Neural cell (in vitro differentiated cells): ENCODE data around the gene TBC1D9. TPM values are rescaled to one million over a fixed set of nuclear protein-coding genes. Genes with fewer than 3 reads are reported as not detected.
A peak's percentile ranks its signal among the peaks of the same experiment; 100 is the strongest.

Experiments
- H2AFZ ChIP-seq: fragments of 200-600, 300-800 bp; sonication (generic), shearing (Covaris generic); 2 replicates; pipeline ENCODE4 v1.6.0; 2014; ENCODE audit warnings: low read depth, mild to moderate bottlenecking, antibody characterized with exemption, low read length, moderate library complexity
- H3F3A ChIP-seq: fragments of 200-600 bp; shearing (Covaris generic); 2 replicates; pipeline ENCODE4 v1.6.1; 2016; ENCODE audit warnings: mild to moderate bottlenecking, moderate library complexity, mixed read lengths, antibody characterized with exemption, low read length; ENCODE audit not compliant: insufficient read depth, poor library complexity, severe bottlenecking
- H3K27ac ChIP-seq: fragments of 200-600, 300-800 bp; sonication (generic), shearing (Covaris generic); 2 replicates; pipeline ENCODE4 v1.5.1; 2014; ENCODE audit warnings: mild to moderate bottlenecking, low read length, moderate library complexity
- H3K27me3 ChIP-seq: fragments of 300-800, 200-600 bp; sonication (generic), shearing (Covaris generic); 2 replicates; pipeline ENCODE4 v1.6.0; 2014; ENCODE audit warnings: mild to moderate bottlenecking, low read depth, low read length, moderate library complexity; ENCODE audit not compliant: insufficient read depth
- H3K36me3 ChIP-seq: fragments of 300-800, 200-600 bp; sonication (generic), shearing (Covaris generic); 2 replicates; pipeline ENCODE4 v1.5.1; 2014; ENCODE audit warnings: mild to moderate bottlenecking, antibody characterized with exemption, low read length, moderate library complexity; ENCODE audit not compliant: insufficient read depth
- H3K4me2 ChIP-seq: fragments of 300-800, 200-600 bp; sonication (generic), shearing (Covaris generic); 2 replicates; pipeline ENCODE4 v1.6.0; 2014; ENCODE audit warnings: mild to moderate bottlenecking, low read length
- H3K4me3 ChIP-seq: fragments of 300-800, 200-600 bp; sonication (generic), shearing (Covaris generic); 2 replicates; pipeline ENCODE4 v1.5.1; 2014; ENCODE audit warnings: mild to moderate bottlenecking, low read length, moderate library complexity
- H3K79me2 ChIP-seq: fragments of 200-600 bp; shearing (Covaris generic); replicated peaks from 2 replicates; pipeline ENCODE4 v1.6.0; 2014; ENCODE audit warnings: mild to moderate bottlenecking, low read length, moderate library complexity; ENCODE audit not compliant: insufficient read depth
- H3K9ac ChIP-seq: fragments of 300-800, 200-600 bp; sonication (generic), shearing (Covaris generic); 2 replicates; pipeline ENCODE4 v1.6.1; 2016; ENCODE audit warnings: mild to moderate bottlenecking, low read length, mixed read lengths
- H3K9me2 ChIP-seq: fragments of 200-600 bp; shearing (Covaris generic); 2 replicates; pipeline ENCODE4 v1.6.1; 2016; ENCODE audit warnings: mild to moderate bottlenecking, low read length, mixed read lengths; ENCODE audit not compliant: insufficient read depth
- H3K9me3 ChIP-seq: fragments of 200-600, 300-800 bp; sonication (generic), shearing (Covaris generic); 2 replicates; pipeline ENCODE4 v1.6.1; 2016; ENCODE audit warnings: mild to moderate bottlenecking, mixed run types, low read length, moderate library complexity, mixed read lengths
- H4K20me1 ChIP-seq: fragments of 200-600 bp; shearing (Covaris generic); 2 replicates; pipeline ENCODE4 v1.6.1; 2016; ENCODE audit warnings: mild to moderate bottlenecking, mixed run types; ENCODE audit not compliant: insufficient read depth
- EP300 ChIP-seq: fragments of 450-650 bp; conservative IDR thresholded peaks from 2 replicates; pipeline ENCODE4 v1.6.1; 2014; ENCODE audit warnings: antibody characterized with exemption, mild to moderate bottlenecking, moderate library complexity; ENCODE audit not compliant: poor library complexity, severe bottlenecking
- EZH2 ChIP-seq: fragments of 200-600, 300-800 bp; shearing (Covaris generic), sonication (generic); IDR thresholded peaks from 2 replicates; pipeline ENCODE4 v1.6.1; 2014; ENCODE audit warnings: antibody characterized with exemption, low read length, borderline replicate concordance, mild to moderate bottlenecking; ENCODE audit not compliant: insufficient read depth, poor library complexity, severe bottlenecking
- MXI1 ChIP-seq: fragments of 450-650 bp; conservative IDR thresholded peaks from 2 replicates; pipeline ENCODE4 v1.6.1; 2014; ENCODE audit warnings: antibody characterized with exemption, mild to moderate bottlenecking; ENCODE audit not compliant: poor library complexity, severe bottlenecking
- POLR2AphosphoS5 ChIP-seq: IDR thresholded peaks from 2 replicates; pipeline ENCODE4 v1.6.1; 2012
- RAD21 ChIP-seq: fragments of 450-650 bp; conservative IDR thresholded peaks from 2 replicates; pipeline ENCODE4 v1.6.1; 2014; ENCODE audit warnings: antibody characterized with exemption, mild to moderate bottlenecking, moderate library complexity
- SMC3 ChIP-seq: fragments of 450-650 bp; conservative IDR thresholded peaks from 2 replicates; pipeline ENCODE4 v1.6.1; 2014; ENCODE audit warnings: antibody characterized with exemption, mild to moderate bottlenecking, moderate library complexity; ENCODE audit not compliant: poor library complexity
- TAF1 ChIP-seq: IDR thresholded peaks from 2 replicates; pipeline ENCODE4 v1.6.1; 2012; ENCODE audit warnings: low read depth
- polyA plus RNA-seq: library from polyadenylated mRNA; depleted of rRNA; stranded (reverse); fragments of >200 nt; gene quantifications from 2 replicates; pipeline ENCODE4 v1.2.3, GENCODE V29; 2014
- TF ChIP-seq, protein P1 (sequence below): IDR thresholded peaks from 2 replicates; pipeline ENCODE4 v1.6.1; 2012; ENCODE audit warnings: borderline replicate concordance
- TF ChIP-seq, protein P2 (sequence below): fragments of 450-650 bp; IDR thresholded peaks from 2 replicates; pipeline ENCODE4 v1.5.1; 2014; ENCODE audit warnings: antibody characterized with exemption, mild to moderate bottlenecking, moderate library complexity; ENCODE audit not compliant: poor library complexity, severe bottlenecking

The TBC1D9 gene
- polyA plus RNA-seq, 1 donor from 2014 or later: 42.8 TPM

DNA sequence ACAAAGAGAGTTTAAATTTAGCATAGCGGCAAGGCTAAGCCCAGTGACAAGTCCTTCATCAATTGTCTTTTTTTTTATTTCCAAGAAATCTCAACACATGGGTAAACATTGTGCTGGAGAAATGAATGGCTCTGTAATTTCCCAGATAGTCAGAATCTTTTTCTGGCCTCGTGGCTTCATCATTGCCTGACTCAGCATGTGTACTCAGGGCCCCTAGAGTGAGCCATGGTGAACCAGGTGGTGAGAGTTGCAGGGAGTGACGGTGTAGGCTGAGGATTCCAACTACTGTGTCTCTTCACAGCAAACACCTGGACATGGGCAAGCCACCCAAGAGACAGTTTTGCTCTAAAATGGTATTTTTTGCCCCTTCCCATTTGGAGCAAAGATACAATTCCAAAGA is 144.3 kb downstream of the TBC1D9 start:
- no peak overlapping the region for H3K4me2 ChIP-seq
- H3K36me3 ChIP-seq: no peaks in the 10 kb centered on the region
- TF ChIP-seq RAD21: no peak

DNA sequence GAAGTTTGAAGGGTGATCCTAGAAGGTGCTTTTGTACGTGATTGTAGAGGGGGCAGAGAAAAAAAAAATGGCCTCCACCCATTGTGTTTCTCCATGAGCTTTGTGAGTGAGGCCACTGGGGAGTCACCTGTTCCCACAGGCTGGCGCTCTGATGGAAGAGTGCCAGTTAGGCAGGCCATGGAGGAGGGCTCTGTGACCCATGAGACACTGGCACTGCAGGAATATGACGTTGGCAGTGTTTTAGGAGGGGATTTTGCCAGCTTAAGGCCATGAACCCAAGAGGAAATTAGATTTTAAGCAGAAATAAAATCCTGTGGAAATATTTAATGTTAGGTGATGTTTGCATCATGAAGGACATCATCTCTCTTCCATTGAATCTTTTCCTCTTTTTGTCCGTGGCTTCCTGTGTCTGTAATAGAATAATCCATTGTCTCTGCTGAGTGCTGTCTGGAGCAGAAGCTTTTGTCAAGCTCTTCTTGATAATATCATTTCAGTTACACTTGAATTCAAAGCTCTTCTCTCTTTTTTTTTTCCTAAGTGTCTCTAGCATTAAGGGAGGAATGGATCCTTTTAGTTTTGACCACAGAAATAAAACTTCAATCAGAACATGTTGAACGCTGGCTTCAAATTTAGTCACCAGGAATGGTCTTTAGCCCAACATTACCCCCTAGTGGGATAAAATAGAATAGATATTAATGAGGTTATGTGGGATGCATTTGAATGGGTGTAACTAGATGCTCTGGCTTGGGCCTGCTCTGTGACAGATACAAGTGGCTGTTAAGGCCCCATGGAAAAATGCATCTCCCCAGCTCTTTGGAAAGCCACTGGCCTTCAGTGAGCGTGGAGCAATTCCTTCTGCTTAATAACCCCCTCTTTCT is 146.4 kb downstream of the TBC1D9 start:
- H3F3A ChIP-seq: no peaks in the 10 kb centered on the region
- H3K27me3 ChIP-seq: no peaks in the 10 kb centered on the region
- no peak overlapping the region for H3K9ac ChIP-seq
- H3K36me3 ChIP-seq: no peaks in the 10 kb centered on the region
- TF ChIP-seq RAD21 (peak; percentile 81), POLR2AphosphoS5 (no peak), EP300 (no peak), MXI1 (no peak), TAF1 (no peak), SMC3 (peak; percentile 79), EZH2 (no peak)
- TF ChIP-seq, protein P1, sequence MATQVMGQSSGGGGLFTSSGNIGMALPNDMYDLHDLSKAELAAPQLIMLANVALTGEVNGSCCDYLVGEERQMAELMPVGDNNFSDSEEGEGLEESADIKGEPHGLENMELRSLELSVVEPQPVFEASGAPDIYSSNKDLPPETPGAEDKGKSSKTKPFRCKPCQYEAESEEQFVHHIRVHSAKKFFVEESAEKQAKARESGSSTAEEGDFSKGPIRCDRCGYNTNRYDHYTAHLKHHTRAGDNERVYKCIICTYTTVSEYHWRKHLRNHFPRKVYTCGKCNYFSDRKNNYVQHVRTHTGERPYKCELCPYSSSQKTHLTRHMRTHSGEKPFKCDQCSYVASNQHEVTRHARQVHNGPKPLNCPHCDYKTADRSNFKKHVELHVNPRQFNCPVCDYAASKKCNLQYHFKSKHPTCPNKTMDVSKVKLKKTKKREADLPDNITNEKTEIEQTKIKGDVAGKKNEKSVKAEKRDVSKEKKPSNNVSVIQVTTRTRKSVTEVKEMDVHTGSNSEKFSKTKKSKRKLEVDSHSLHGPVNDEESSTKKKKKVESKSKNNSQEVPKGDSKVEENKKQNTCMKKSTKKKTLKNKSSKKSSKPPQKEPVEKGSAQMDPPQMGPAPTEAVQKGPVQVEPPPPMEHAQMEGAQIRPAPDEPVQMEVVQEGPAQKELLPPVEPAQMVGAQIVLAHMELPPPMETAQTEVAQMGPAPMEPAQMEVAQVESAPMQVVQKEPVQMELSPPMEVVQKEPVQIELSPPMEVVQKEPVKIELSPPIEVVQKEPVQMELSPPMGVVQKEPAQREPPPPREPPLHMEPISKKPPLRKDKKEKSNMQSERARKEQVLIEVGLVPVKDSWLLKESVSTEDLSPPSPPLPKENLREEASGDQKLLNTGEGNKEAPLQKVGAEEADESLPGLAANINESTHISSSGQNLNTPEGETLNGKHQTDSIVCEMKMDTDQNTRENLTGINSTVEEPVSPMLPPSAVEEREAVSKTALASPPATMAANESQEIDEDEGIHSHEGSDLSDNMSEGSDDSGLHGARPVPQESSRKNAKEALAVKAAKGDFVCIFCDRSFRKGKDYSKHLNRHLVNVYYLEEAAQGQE: no peak
- TF ChIP-seq, protein P2, sequence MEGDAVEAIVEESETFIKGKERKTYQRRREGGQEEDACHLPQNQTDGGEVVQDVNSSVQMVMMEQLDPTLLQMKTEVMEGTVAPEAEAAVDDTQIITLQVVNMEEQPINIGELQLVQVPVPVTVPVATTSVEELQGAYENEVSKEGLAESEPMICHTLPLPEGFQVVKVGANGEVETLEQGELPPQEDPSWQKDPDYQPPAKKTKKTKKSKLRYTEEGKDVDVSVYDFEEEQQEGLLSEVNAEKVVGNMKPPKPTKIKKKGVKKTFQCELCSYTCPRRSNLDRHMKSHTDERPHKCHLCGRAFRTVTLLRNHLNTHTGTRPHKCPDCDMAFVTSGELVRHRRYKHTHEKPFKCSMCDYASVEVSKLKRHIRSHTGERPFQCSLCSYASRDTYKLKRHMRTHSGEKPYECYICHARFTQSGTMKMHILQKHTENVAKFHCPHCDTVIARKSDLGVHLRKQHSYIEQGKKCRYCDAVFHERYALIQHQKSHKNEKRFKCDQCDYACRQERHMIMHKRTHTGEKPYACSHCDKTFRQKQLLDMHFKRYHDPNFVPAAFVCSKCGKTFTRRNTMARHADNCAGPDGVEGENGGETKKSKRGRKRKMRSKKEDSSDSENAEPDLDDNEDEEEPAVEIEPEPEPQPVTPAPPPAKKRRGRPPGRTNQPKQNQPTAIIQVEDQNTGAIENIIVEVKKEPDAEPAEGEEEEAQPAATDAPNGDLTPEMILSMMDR: peak; percentile 78
- H2AFZ ChIP-seq: no peak overlapping the region
- no peak overlapping the region for H3K4me3 ChIP-seq
- no peak overlapping the region for H3K4me2 ChIP-seq
- H3K9me3 ChIP-seq: no peaks in the 10 kb centered on the region
- H3K9me2 ChIP-seq: no peaks in the 10 kb centered on the region
- H3K79me2 ChIP-seq: no peaks in the 10 kb centered on the region
- no peak overlapping the region for H3K27ac ChIP-seq
- H4K20me1 ChIP-seq: no peaks in the 10 kb centered on the region

More for the DNA sequence above, 144.3 kb downstream of the TBC1D9 start:
- H3K4me3 ChIP-seq: no peak overlapping the region
- no peaks in the 10 kb centered on the region for H3K9me3 ChIP-seq
- H3K9me2 ChIP-seq: no peaks in the 10 kb centered on the region
- H2AFZ ChIP-seq: no peak overlapping the region
- H3K27ac ChIP-seq: no peak overlapping the region
- no peaks in the 10 kb centered on the region for H3K79me2 ChIP-seq
- no peaks in the 10 kb centered on the region for H3F3A ChIP-seq
- no peaks in the 10 kb centered on the region for H3K27me3 ChIP-seq
- H3K9ac ChIP-seq: no peak overlapping the region
- no peaks in the 10 kb centered on the region for H4K20me1 ChIP-seq
